GM19328 (cell line): ENCODE results near the gene ATOH8.

Source experiments
- ATAC-seq: cut with Tn5 transposase; IDR thresholded peaks from one replicate; pipeline ENCODE4 v1.9.1; 2021; ENCODE audit warnings: mild to moderate bottlenecking, moderate library complexity; ENCODE audit not compliant: unreplicated experiment

ATOH8 gene

DNA sequence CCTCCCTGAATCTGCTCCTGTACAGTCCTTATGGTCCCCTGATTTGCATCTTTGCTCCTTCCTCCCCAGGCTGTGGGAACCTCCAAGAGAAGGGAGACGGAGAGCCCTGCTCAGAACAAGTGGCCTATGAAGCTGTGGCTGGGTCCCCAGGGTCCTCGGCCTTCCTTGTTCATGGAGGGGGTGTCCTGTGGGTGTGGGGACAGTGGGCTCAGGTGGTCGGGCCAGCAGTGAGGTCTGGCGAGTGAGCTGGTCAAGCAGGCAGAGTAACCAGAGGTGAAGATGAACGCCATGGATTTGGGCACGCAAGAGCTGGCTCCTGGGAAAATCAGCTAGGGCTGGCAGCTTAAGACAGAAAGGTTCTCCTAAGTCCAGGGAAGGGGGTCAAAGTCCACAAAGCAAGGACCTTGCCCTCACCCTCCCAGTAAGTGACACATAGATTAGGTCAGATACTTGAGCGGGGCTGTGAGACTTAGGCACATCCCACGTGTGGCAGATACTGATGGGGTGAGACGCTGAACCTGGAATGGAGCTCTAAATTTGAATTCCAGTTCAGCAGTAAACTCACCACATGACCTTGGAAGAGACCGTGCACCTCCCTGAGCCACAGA, 34.8 kb upstream of the ATOH8 start:
- ATAC-seq = no peak

DNA sequence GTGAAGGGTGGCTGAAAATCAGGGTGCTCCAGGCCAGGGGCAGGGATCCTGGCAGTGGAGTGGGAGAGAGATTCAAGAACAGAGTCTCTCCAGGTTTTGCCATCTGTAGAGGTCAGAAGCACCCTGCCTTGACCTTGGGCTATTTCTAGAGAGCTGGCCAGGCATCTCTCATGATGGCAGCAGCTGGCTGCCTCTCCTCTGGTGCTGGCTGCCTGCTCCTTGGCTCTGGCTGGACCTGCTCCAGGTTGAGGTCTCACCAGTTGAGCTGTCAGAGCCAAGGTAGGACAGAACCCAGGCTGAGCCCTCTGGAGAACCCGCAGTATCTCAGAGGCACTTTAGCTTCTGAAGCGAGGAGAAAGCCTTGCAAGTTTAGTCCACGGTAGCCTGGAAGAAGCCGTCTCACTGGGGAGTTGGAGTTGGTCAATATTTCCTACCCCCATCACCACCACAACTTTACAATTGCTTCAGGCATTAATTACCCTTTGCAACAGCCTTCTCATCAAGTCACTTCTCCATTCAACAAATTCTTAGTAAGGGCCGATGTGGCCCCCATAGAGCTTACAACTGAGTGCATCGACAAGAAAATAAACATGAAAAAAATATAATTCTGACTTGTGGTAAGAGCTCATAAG, 34.1 kb upstream of the ATOH8 start:
- no peak for ATAC-seq

DNA sequence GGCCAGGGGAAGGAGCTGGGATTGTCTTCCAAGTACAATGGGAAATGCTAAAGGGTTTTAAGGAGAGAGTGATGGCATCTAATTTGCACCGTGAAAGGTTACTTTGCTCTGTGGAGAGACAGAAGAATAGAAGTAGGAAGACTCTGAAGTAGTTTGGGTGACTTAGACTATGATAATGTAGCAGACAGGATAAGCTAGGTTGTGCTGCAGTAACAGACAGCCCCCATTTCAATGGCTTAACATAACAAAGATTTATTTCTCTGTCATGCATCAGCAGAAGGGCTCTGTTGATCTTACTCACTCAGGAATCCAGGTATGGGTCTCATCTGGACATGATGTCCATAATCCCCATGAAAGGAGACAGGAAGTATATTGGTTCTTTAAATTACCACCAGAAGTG, 33.3 kb upstream of the ATOH8 start:
- ATAC-seq = no peak

DNA sequence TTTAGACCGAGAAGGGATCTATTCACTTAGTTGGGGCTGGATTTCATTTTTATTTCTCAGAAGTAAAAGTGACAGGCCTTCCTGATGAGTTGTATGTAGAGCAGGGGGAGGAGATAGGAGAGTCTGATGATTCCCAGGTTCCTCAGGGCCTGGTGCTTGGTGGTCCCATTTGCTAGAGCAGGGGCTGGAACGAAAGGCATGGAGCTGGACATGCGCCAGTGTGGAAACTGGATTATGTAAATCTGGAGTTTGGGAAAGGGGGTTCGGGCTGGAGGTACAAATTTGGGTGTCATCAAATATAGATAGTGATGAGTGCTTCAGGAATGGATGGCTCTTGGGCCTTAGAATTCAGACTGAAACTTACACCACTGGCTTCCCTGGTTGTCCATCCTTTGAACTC, 32.1 kb upstream of the ATOH8 start:
- ATAC-seq = no peak

DNA sequence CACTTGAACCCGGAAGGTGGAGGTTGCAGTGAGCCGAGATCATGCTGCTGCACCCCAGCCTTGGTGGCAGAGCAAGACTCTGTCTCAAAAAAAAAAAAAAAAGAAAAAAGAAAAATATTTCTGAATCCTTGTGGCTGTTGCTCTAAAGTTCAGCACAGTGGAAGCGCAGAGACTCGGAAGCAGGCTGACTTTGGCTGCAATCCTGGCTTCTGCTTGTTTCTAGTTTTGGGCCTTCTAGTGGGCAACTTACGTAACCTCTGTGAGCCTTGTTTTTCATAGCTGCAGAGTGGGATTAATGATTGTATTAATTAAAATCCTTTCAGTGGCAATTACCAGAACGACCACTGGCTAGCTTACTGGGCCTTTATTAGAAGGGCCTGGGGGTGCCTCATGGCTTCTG, 31.3 kb upstream of the ATOH8 start:
- no peak for ATAC-seq

DNA sequence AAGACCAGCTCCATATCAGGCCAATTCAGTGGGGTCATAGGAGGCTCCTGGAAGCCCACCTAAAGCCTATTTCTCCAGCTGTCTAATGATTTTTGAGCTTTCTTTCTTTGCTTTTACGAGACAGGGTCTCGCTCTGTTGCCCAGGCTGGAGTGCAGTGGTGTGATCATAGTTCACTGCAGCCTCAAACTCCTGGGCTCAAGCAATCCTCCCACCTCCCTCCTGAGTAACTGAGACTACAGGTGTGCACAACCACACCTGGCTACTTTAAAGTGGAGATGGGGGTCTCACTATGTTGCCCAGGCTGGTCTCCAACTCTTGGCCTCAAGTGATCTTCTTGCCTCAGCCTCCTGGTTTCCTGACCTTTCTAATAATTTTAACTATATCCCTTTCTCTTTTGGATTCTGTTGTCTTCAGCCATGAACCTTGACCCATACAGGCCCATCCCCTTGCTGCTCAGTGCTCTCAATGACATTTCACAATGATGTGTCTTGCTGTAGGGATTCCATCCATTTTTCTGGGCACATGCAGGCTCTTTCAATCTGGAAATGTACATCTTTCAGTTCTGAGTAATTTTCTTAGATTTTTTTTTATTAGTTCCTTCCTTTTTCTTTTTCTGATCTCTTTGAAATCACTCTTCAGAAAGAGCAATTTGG, 30.0 kb upstream of the ATOH8 start:
- no peak for ATAC-seq

DNA sequence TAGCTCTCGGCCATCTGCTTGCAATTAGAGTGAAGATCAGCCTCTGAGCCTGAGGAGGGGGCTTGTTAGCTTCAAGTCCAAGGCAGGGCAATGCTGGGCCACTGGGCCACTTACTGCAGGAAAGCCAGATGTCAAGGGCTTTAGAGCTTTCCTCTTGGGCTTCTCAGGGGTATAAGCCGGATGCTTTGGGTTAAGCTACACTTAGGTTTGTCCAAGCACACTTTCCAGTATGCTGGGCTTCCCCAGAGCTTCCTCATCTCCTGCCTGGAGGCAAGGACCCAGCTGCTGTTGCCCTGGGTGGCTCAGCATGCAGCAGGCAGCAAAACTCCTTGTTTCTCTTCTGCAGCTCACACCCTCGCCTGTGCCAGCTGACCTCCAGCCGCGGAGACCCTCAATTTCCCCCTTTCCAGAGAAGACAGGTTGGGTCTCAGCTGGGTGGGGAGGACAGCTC, 29.0 kb upstream of the ATOH8 start:
- no peak for ATAC-seq

DNA sequence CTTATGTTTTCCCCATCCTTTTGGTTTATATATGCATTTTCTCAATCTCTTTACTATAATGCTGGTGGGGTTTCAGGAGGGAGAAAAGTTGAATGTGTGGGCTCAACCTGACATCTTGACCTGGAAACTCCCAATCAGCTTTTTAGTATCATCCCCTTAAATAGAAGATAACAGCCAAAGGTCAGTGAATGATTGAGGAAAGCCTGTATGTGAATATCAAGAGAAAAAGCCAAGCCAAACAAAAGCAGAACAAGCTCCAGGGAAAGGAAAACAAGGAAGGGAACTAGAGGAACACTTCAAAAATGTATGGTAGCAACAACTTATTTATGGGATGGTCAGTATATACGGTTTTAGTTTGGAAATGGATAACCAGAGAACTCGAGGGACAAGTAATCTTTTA, 28.3 kb upstream of the ATOH8 start:
- ATAC-seq = no peak

DNA sequence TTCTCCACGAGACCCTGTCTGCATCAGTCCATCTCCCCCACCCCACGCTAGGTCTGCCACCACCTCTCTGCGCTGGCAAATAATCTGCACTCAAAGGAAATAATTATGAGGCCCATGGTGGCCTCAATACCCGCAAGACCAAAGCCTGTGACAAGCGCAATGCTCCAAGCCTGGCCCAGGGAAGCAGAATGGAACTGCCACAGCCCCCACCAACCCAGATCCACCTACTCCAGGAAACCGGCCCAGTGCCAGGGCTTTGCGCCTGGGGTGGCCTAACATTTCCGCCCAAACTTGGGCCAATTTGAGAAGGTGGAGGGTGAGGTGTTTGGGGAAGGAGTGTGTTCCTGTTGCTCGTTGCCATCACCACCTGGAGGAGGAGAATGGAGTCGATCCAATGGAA, 26.0 kb upstream of the ATOH8 start:
- ATAC-seq = no peak

DNA sequence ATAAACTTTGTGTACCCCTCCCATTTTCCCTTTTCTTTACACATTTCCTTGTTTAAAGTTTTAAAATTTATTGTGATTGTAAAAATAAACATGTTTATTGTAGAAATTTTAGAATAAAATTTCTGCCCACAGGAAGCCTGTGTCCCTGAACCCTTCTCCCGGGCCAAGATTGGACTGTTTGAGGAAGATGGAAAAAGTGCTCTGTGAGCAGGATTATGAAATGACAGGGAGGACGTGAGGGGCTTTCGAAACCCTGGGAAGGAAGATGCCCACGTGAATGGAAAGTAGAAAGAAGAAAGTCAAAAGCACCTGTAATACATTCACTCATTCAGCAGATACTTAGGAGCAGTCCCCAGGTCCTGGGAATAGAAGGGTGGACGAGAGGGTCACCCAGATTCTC, 25.4 kb upstream of the ATOH8 start:
- ATAC-seq = no peak

DNA sequence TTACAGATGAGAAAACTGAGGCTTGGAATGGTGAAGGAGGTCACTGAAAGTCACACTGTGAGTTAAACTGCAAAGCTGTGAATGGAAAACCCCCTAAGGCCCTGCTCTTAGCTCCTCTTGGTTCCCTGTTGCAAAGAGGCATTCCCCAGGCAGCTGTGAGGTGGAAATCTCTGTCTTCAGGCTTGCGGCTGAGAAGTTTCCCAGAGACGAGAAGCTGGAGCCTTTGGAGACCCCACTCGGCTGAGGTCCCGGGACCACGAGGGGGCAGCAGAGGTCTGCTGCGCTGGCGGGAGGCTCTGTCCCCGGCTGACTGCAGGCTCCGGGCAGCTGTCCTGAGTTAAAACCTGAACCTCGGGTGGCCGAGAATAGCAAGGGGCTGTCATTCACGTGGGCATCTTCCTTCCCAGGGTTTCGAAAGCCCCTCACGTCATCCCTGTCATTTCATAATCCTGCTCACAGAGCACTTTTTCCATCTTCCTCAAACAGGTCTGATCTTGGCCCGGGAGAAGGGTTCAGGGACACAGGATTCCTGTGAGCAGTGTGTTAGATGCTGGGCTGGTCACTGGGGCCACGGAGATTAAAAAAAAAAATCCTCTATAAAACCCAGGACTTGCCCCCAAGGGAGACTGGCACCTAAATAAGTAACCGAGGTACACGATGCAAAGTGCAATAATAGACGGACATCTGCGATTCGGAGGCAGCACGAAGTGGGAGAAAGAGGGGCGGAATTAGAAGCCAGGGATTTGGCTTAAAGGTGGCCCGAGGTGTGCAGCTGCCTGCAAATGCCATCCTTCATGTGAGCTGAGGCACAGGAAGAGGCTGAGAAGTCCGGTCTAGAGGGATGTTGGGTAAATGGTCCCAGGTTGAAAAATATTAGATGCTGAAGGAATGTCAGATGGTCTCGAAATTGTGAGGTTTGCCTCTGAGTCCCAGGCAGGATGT, 24.6 kb upstream of the ATOH8 start:
- ATAC-seq = peak; percentile 60

DNA sequence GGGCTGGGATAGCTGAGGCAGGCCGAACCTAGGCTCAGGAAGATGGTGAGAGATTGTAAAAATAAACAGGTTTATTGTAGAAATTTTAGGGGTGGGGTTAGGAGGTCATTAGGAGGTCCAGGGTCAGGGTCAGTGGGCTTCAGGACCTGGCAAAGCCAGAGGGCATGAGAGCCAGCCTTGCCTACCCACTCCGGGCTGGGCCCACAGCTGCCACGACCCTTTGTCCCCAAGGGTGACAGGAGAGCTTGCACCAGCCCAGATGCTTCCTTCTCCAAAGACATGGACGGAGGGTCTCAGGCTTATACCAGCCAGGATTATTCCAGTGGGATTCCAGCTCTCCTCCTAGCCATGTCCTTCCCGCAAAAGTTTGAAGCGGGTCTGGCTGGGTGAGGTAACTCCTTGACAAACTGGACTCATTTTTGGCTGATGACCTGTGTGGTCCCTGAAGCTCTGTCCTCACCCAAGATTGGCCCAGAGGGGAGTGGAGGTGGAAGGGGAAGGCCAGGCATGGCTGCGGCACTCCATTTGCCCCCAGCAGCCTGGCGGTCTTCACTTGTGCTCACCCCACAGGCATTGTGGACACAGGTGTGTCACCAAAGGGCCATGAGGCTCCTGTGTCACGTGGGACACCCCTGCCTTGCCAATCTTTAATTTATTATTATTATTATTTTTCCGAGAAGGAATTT, 23.8 kb upstream of the ATOH8 start:
- ATAC-seq = no peak

DNA sequence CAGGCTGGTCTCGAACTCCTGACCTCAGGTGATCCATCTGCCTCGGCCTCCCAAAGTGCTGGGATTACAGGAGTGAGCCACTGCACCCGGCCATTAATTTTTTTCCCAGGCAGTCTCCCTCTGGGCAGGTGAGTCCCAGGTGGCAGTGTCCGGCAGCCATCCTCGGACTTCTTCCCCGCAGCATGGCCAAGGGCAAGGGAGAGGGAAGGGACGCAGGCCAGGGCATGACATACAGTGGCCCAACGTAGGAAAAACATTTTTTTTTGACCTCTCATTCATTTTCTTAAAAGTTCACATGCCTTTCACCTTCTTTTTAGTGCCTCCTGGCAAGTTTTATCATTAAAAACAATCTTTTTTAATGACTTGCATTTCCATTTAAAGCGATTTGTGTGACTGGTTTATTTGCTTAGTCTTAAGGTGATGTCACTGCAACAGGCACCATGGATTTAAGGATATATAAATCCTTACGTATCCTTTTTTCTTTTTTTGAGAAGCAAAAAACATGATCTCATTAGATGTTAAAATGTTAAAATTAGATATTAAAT, 23.0 kb upstream of the ATOH8 start:
- no peak for ATAC-seq

DNA sequence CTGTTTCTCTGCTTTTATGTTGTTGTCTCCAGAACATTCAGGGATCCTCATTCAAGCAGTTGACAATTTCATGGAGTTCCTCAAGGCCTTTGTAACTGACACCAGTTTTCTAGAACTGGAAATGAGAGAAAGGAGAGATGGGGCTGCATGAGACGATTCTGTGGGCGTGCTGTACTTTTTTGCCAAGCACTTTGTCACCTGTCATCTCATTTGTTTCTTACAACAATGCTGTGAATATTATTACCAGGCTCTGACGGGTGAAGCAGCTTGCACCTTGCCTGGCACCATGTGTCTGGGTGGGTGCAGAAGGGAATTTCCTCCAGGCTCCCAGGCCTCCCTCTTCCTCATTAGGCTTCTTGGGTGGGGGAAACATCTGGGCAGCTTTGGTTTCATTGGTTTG, 22.2 kb upstream of the ATOH8 start:
- ATAC-seq = no peak

DNA sequence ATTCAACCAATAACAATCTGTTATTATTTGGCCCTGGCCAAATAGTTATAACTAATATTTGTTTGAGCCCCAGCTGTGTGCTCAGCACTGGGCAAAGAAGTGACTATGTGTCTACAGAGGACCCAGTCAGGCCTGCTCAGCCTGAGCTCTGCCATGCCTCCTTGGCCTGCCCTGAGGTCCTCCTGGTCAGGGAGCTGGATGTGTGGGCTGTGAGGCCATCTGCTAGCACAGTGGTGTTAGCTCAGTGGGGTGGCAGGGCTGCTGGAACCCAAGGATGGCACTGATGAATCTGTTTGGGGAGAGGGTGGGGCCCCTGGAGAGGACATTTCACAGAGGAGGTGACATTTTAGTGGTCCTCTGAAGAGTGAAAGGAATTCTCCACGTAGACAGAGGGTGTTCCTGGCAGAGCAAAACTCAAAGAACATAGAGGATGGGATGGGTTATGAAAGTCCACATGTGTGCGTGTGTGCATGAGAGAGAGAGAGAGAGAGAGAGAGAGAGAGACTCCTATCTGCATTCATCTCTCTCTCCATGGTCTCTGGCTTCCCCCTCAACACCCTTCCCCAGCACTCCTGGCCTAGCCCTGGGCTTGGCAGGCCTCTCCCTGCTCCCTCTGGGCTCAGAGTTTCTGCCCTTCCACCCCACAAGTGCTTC, 21.2 kb upstream of the ATOH8 start:
- ATAC-seq = no peak

DNA sequence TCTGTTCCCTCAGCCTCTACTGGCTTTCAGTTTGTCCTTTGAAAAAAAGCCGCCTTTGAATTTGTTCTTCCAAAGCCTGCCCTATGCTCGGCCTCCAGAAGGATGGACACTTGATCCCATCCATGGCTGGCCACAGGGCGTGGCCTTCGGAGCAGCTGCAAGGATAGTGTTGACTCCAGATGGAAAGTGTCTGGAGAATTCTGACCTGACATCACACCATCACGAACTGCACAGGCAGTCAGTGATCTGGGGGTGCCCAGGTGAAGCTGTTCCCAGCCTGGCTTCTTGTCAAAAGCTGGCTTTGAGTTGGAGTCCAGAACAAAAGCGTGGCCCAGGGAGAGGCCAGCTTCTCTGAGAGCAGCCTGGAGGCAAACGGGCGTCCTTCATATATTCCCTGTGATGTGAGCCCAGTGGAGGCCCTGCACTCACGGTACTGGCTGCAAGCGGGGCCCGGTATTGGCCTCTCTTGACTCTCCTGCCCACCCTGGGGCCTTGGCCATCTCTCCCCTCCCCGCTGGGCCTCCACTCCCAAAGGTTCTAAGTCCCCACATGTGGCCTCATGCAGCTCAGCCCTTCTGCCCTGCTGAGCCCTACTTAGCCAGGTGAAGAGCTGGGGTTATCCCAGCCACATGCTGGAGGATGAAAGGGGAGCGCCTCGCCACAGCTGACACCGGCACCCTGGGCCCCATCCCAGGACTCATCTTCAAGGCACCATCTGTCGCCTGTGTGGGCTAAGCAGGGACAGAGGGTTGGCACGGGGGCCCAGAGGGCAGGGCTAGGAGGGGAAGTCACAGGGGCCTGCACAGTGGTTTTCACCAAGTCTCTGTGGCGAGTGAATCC, 20.4 kb upstream of the ATOH8 start:
- no peak for ATAC-seq

DNA sequence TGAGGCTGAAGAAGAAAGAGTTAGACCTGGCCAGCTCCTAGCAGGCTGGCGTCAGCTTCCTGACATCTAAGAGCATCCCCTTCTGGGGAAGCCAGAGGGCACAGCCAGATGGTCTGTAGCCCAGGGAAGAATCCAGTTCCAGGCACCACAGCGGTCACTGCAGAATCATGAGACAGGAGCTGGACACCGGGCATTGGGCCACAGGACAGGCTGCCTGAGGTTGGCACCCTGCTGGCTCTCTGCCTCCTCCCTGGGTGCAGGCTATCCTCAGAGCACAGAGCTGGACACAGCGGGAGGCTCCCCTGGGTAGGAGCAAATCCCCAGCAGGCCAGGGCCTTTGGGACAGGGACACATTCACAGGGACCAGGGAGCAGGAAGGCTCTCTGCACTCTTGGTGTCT, 19.8 kb upstream of the ATOH8 start:
- no peak for ATAC-seq

DNA sequence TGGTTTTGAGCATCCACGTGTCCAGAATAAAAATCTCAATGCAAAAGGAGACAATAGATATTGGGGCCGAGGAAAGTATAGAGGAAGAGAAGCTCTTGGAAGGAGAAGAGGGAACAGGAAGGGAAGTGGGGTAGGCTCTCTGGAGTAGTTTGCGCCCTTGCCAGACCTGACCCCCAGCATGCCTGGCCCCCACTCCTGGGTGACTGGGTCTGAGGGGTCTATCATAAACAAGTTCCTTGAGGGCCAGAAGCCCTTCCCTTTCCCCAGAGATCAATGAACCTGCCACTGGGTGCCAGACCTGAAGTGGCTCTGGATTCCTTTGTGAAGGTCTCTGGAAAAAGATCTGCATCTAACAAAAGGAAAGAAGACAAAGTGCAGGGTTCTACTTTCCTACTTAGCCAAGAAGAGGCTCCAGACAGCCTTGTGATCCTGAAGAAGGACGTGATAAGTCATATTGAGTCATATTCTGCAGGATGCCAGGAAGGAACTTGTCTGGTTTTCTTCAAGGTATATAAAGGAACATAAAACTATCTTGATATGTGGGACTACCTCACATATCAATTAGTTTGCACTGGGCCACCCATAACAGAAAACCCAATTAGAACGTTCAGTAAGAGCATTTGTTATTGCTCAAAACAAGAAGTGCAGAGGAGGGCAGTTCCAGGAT, 18.7 kb upstream of the ATOH8 start:
- ATAC-seq = no peak

DNA sequence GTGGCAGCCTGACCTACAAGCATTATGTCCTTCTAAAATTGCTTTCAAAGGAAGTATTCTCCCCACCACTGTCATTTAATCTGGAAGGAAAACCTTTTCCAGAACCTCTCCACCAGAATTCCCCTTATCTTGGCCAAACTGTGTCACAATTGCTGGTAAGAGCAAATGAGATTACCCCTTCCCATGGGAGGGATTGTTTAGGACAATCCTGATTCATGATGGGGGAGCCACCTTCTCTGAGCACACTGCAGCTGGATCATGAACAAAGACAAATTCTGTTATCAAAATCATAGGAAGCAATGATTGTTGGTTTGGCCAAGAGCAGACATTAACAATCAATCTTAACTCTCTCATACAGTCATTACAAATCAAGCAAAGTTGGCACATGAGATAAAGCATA, 18.1 kb upstream of the ATOH8 start:
- ATAC-seq = no peak
